Astrocyte (in vitro differentiated cells and primary cell): ENCODE measurements around the gene SNCB.

ENCODE experiments used
- EZH2 ChIP-seq: IDR thresholded peaks from 2 replicates; pipeline ENCODE4 v1.6.1; 2012; ENCODE audit warnings: mild to moderate bottlenecking, low read length, inconsistent platforms; ENCODE audit not compliant: insufficient read depth
- TF ChIP-seq, protein P1 (sequence below): IDR thresholded peaks from 2 replicates; pipeline ENCODE4 v1.5.1; 2011; ENCODE audit warnings: low read depth, mild to moderate bottlenecking, inconsistent platforms, low read length, moderate library complexity; ENCODE audit not compliant: insufficient read depth

GRCh38 chr5:176646049-176646706 is 15.8 kb upstream of the SNCB start:
- TF ChIP-seq, protein P1, sequence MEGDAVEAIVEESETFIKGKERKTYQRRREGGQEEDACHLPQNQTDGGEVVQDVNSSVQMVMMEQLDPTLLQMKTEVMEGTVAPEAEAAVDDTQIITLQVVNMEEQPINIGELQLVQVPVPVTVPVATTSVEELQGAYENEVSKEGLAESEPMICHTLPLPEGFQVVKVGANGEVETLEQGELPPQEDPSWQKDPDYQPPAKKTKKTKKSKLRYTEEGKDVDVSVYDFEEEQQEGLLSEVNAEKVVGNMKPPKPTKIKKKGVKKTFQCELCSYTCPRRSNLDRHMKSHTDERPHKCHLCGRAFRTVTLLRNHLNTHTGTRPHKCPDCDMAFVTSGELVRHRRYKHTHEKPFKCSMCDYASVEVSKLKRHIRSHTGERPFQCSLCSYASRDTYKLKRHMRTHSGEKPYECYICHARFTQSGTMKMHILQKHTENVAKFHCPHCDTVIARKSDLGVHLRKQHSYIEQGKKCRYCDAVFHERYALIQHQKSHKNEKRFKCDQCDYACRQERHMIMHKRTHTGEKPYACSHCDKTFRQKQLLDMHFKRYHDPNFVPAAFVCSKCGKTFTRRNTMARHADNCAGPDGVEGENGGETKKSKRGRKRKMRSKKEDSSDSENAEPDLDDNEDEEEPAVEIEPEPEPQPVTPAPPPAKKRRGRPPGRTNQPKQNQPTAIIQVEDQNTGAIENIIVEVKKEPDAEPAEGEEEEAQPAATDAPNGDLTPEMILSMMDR, result no peak
- TF ChIP-seq EZH2, result no peak
